ENCODE data around the gene JAK2.
A peak's percentile ranks its signal among the peaks of the same experiment; 100 is the strongest.
"Not testable (repeated sequence)": the region's sequence is repeated elsewhere in the genome, so short reads cannot be mapped to it uniquely, and the experiment has no call there.

Gene JAK2

DNA sequence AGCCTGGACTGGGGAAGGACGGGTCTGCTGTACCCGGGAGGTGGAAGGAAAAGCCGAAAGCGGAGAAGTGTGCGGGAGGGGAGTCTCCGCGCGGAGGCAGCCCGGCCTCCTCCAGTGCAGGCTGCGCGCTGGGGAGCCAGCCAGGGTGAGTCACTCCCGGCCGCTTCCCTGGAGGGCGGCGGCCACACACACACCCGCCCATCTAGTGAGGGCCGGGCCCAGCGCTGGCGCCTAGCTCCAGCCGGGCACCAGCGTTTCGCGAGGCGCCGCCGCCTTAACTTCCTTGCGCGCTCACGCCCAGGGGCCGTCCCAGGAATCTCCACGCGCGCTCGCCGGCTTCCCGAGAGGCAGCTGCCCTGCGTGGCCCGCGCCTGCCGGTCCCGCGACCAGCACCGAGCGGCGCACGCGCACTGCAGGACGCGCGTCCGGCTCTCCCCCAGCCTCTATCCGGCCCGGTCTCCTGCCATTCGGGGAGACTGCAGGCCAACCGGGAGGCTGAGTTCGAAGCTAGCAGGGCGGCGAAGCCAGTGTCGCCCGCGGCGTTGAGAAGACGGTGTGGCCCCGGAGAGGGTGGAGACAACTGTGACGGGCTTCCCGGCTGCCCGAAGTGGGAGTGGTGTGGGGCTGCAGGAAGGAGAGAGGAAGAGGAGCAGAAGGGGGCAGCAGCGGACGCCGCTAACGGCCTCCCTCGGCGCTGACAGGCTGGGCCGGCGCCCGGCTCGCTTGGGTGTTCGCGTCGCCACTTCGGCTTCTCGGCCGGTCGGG, at the start of gene JAK2:
Gene JAK2, plus strand, starts transcription at position 652 of the 765 bp plus-strand sequence. CDS start 36,716 bp downstream, outside the sequence.
- H3K4me1 ChIP-seq (ENCODE audit: insufficient read depth, low read length): peaks cover 4% of the 10 kb centered on the region; the same call in 1 of the 2 replicates
- no peak within 1 kb of the TSS for H3K27ac ChIP-seq (ENCODE audit: low read length)
- H3K4me3 ChIP-seq (ENCODE audit: low read length): peak within 1 kb of the TSS; percentile 74
- H3K9ac ChIP-seq (ENCODE audit: low read depth, low read length): peak within 1 kb of the TSS; percentile 74; the same call in 1 of the 2 replicates
- H3K36me3 ChIP-seq (ENCODE audit: insufficient read depth, low read depth, low read length): no peaks in the 10 kb centered on the region
- H3K9me3 ChIP-seq (ENCODE audit: insufficient read depth, low read depth, low read length): no peaks in the 10 kb centered on the region
- H3K27me3 ChIP-seq (ENCODE audit: insufficient read depth, low read length): peaks cover 42% of the 10 kb centered on the region

- Histone ChIP-seq H3K4me1 (ENCODE audit: insufficient read depth, low read length) (peaks cover 4% of the 10 kb centered on the region; the same call in 1 of the 2 replicates), H3K4me3 (ENCODE audit: low read length) (no peak overlapping the region), H3K9ac (ENCODE audit: low read depth, low read length) (no peak overlapping the region), H3K27ac (ENCODE audit: low read length) (no peak overlapping the region), H3K36me3 (ENCODE audit: insufficient read depth, low read depth, low read length) (no peaks in the 10 kb centered on the region), H3K9me3 (ENCODE audit: insufficient read depth, low read depth, low read length) (no peaks in the 10 kb centered on the region), H3K27me3 (ENCODE audit: insufficient read depth, low read length) (no peaks in the 10 kb centered on the region)
These were observed 48.8 kb upstream of the JAK2 start for GRCh38 chr9:4936277-4936676.

GRCh38 chr9:4936823-4937222, 48.2 kb upstream of the JAK2 start:
- Histone ChIP-seq H3K27ac (ENCODE audit: low read length) (no peak overlapping the region), H3K36me3 (ENCODE audit: insufficient read depth, low read depth, low read length) (no peaks in the 10 kb centered on the region), H3K9ac (ENCODE audit: low read depth, low read length) (no peak overlapping the region), H3K27me3 (ENCODE audit: insufficient read depth, low read length) (no peaks in the 10 kb centered on the region), H3K4me1 (ENCODE audit: insufficient read depth, low read length) (peaks cover 4% of the 10 kb centered on the region; the same call in 1 of the 2 replicates), H3K9me3 (ENCODE audit: insufficient read depth, low read depth, low read length) (no peaks in the 10 kb centered on the region), H3K4me3 (ENCODE audit: low read length) (no peak overlapping the region)

DNA sequence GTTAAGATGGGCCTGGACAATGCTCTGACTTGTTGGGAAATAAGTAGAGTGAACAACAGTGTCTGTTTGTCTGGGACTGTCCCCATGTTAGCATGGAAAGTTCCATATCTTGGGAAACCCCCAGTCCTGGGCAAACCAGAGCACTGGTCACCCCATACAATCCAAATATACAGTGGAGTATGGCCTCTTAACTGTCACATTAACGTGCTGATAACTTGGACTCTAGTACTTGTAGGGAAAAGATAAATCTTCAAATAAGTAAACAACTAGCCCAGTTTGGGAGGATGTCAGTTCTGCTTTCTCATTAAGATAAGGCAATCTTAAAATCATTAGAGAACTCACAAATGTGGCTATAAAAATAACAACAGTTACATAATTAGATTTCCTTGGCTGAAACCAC, 47.6 kb upstream of the JAK2 start:
- peaks cover 4% of the 10 kb centered on the region; the same call in 1 of the 2 replicates for H3K4me1 ChIP-seq (ENCODE audit: insufficient read depth, low read length)
- H3K9me3 ChIP-seq (ENCODE audit: insufficient read depth, low read depth, low read length): no peaks in the 10 kb centered on the region
- no peaks in the 10 kb centered on the region for H3K27me3 ChIP-seq (ENCODE audit: insufficient read depth, low read length)
- H3K4me3 ChIP-seq (ENCODE audit: low read length): no peak overlapping the region
- no peak overlapping the region for H3K9ac ChIP-seq (ENCODE audit: low read depth, low read length)
- no peaks in the 10 kb centered on the region for H3K36me3 ChIP-seq (ENCODE audit: insufficient read depth, low read depth, low read length)
- no peak overlapping the region for H3K27ac ChIP-seq (ENCODE audit: low read length)

- no peaks in the 10 kb centered on the region for H3K36me3 ChIP-seq (ENCODE audit: insufficient read depth, low read depth, low read length)
- H3K9me3 ChIP-seq (ENCODE audit: insufficient read depth, low read depth, low read length): no peaks in the 10 kb centered on the region
- no peaks in the 10 kb centered on the region for H3K27me3 ChIP-seq (ENCODE audit: insufficient read depth, low read length)
- H3K9ac ChIP-seq (ENCODE audit: low read depth, low read length): no peak overlapping the region
- H3K27ac ChIP-seq (ENCODE audit: low read length): no peak overlapping the region
- H3K4me1 ChIP-seq (ENCODE audit: insufficient read depth, low read length): peaks cover 4% of the 10 kb centered on the region; the same call in 1 of the 2 replicates
- H3K4me3 ChIP-seq (ENCODE audit: low read length): no peak overlapping the region
These were observed 46.6 kb upstream of the JAK2 start for GRCh38 chr9:4938496-4938895.

DNA sequence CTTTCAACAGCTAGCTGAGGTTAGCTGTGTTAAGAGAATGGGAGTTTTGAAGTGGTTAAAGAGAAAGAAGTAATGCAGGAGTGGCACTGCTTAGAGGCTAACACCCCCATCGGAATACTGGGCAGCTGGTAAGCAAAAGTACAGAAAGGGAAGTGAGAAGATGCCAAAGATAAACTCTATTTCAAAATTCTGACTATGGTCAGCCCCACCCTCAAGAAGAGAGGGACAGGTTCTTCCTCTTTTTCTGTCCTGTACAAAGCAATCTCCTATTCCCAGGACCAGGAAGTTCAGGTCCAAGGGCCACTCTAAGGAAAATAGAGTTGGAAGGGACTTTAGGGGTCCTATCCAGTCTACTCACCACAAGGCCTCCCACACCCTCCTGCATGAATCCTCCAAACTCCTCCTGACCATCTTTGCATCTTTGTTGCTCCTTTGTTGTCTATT, 45.9 kb upstream of the JAK2 start:
- H3K4me1 ChIP-seq (ENCODE audit: insufficient read depth, low read length): peaks cover 4% of the 10 kb centered on the region; the same call in 1 of the 2 replicates
- no peaks in the 10 kb centered on the region for H3K27me3 ChIP-seq (ENCODE audit: insufficient read depth, low read length)
- no peaks in the 10 kb centered on the region for H3K36me3 ChIP-seq (ENCODE audit: insufficient read depth, low read depth, low read length)
- no peak overlapping the region for H3K9ac ChIP-seq (ENCODE audit: low read depth, low read length)
- no peak overlapping the region for H3K4me3 ChIP-seq (ENCODE audit: low read length)
- no peak overlapping the region for H3K27ac ChIP-seq (ENCODE audit: low read length)
- H3K9me3 ChIP-seq (ENCODE audit: insufficient read depth, low read depth, low read length): no peaks in the 10 kb centered on the region

GRCh38 chr9:4942042-4942691, 42.9 kb upstream of the JAK2 start:
- not testable (repeated sequence) for H3K4me1 ChIP-seq (ENCODE audit: insufficient read depth, low read length); H3K4me3 ChIP-seq (ENCODE audit: low read length); H3K36me3 ChIP-seq (ENCODE audit: insufficient read depth, low read depth, low read length); H3K27ac ChIP-seq (ENCODE audit: low read length); H3K27me3 ChIP-seq (ENCODE audit: insufficient read depth, low read length); H3K9ac ChIP-seq (ENCODE audit: low read depth, low read length); H3K9me3 ChIP-seq (ENCODE audit: insufficient read depth, low read depth, low read length)

- Histone ChIP-seq H3K9ac (ENCODE audit: low read depth, low read length) (no peak overlapping the region), H3K4me3 (ENCODE audit: low read length) (no peak overlapping the region), H3K9me3 (ENCODE audit: insufficient read depth, low read depth, low read length) (no peaks in the 10 kb centered on the region), H3K36me3 (ENCODE audit: insufficient read depth, low read depth, low read length) (no peaks in the 10 kb centered on the region), H3K27ac (ENCODE audit: low read length) (no peak overlapping the region), H3K4me1 (ENCODE audit: insufficient read depth, low read length) (no peaks in the 10 kb centered on the region), H3K27me3 (ENCODE audit: insufficient read depth, low read length) (no peaks in the 10 kb centered on the region)
These were observed 41.7 kb upstream of the JAK2 start for GRCh38 chr9:4943346-4943745.

- not testable (repeated sequence) for H3K27me3 ChIP-seq (ENCODE audit: insufficient read depth, low read length); H3K36me3 ChIP-seq (ENCODE audit: insufficient read depth, low read depth, low read length); H3K4me3 ChIP-seq (ENCODE audit: low read length); H3K9me3 ChIP-seq (ENCODE audit: insufficient read depth, low read depth, low read length); H3K9ac ChIP-seq (ENCODE audit: low read depth, low read length); H3K4me1 ChIP-seq (ENCODE audit: insufficient read depth, low read length); H3K27ac ChIP-seq (ENCODE audit: low read length)
These were observed 40.5 kb upstream of the JAK2 start for GRCh38 chr9:4944431-4945211.

DNA sequence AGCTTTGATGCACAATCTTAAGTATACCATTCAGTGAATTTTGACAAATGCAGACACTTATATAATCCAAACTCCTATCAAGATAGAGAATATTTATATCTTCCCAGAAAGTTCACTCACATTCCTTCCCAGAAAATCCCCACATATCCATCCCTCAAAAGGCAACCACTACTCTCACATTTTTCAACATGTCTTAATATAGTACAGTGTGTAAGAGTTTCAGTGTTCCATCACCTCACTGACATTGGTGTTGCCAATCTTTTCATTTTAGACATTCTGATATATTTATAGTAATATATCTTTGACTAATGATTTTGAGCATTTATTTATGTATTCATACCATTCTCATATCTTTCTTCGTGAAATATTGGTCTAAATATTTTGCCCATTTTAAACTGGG, 38.1 kb upstream of the JAK2 start:
- no peaks in the 10 kb centered on the region for H3K9me3 ChIP-seq (ENCODE audit: insufficient read depth, low read depth, low read length)
- H3K9ac ChIP-seq (ENCODE audit: low read depth, low read length): no peak overlapping the region
- H3K36me3 ChIP-seq (ENCODE audit: insufficient read depth, low read depth, low read length): no peaks in the 10 kb centered on the region
- no peak overlapping the region for H3K4me3 ChIP-seq (ENCODE audit: low read length)
- no peaks in the 10 kb centered on the region for H3K4me1 ChIP-seq (ENCODE audit: insufficient read depth, low read length)
- H3K27ac ChIP-seq (ENCODE audit: low read length): no peak overlapping the region
- no peaks in the 10 kb centered on the region for H3K27me3 ChIP-seq (ENCODE audit: insufficient read depth, low read length)

- Histone ChIP-seq H3K27ac (ENCODE audit: low read length) (no peak overlapping the region), H3K27me3 (ENCODE audit: insufficient read depth, low read length) (no peaks in the 10 kb centered on the region), H3K4me1 (ENCODE audit: insufficient read depth, low read length) (no peaks in the 10 kb centered on the region), H3K4me3 (ENCODE audit: low read length) (no peak overlapping the region), H3K9me3 (ENCODE audit: insufficient read depth, low read depth, low read length) (peaks cover 25% of the 10 kb centered on the region), H3K9ac (ENCODE audit: low read depth, low read length) (no peak overlapping the region), H3K36me3 (ENCODE audit: insufficient read depth, low read depth, low read length) (no peaks in the 10 kb centered on the region)
These were observed 29.2 kb upstream of the JAK2 start for GRCh38 chr9:4955836-4956235.

All from iPS-20b (cell line).